Measurements from ENCODE around the gene IER5L.

- TF ChIP-seq, protein P1, sequence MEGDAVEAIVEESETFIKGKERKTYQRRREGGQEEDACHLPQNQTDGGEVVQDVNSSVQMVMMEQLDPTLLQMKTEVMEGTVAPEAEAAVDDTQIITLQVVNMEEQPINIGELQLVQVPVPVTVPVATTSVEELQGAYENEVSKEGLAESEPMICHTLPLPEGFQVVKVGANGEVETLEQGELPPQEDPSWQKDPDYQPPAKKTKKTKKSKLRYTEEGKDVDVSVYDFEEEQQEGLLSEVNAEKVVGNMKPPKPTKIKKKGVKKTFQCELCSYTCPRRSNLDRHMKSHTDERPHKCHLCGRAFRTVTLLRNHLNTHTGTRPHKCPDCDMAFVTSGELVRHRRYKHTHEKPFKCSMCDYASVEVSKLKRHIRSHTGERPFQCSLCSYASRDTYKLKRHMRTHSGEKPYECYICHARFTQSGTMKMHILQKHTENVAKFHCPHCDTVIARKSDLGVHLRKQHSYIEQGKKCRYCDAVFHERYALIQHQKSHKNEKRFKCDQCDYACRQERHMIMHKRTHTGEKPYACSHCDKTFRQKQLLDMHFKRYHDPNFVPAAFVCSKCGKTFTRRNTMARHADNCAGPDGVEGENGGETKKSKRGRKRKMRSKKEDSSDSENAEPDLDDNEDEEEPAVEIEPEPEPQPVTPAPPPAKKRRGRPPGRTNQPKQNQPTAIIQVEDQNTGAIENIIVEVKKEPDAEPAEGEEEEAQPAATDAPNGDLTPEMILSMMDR (conservative IDR thresholded peaks at IDR 0.05) = no peak
- no peak for TF ChIP-seq ZFX (IDR thresholded peaks at IDR 0.05)
Observed at GRCh38 chr9:129126749-129127618, 51.1 kb downstream of the IER5L start.

All from C4-2B (cell line).